Mammary epithelial cell (primary cell): ENCODE data around the gene GLB1L2.

Experiments used
- CTCF ChIP-seq, 2 donors: IDR thresholded peaks in 1 of 2; conservative IDR thresholded peaks in 1 of 2; 2 replicates each; pipeline ENCODE4 v1.5.1; 2011 to 2012; ENCODE audit warnings: inconsistent platforms in 2 of 2, low read length in 2 of 2, mild to moderate bottlenecking in 2 of 2, control low read depth in 1 of 2, low read depth in 1 of 2; ENCODE audit not compliant: insufficient read depth in 1 of 2; ENCODE audit errors: extremely low read depth in 1 of 2
- EZH2 ChIP-seq: IDR thresholded peaks from 2 replicates; pipeline ENCODE4 v1.6.1; 2012; ENCODE audit warnings: low read length, inconsistent platforms, borderline replicate concordance

- TF ChIP-seq CTCF (conservative IDR thresholded peaks at IDR 0.05 in 1 of 2, IDR thresholded peaks at IDR 0.05 in 1 of 2; ENCODE audit: extremely low read depth in 1 of 2, insufficient read depth in 1 of 2, low read depth in 1 of 2, low read length in 2 of 2) (no peak), EZH2 (no peak)
Measured at GRCh38 chr11:134407321-134407828, 75.6 kb downstream of the GLB1L2 start.
